ENCODE data around the gene HS6ST2. TPM values are rescaled to one million over a fixed set of nuclear protein-coding genes. Genes with fewer than 3 reads are reported as not detected.

HS6ST2 gene
- total RNA-seq, 1 donor from 2014 or later, result not detected

DNA sequence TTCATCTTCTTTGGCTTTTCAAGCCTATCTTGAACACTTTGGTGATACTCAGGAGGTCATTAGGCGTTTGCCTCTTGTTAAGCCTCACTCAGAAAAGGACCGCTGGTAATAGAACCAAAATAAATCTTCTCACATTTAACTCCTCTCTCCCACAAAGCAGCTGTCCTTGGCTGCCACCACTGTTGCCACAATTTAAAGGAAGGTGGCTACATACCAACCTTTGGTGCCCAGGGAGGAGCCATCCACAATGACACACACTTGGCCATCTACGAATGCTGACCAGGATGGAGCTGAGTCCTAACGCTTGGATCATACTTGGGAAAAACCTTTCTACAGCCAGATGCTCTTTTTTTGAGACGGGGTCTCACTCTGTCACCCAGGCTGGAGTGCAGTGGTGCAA lies 210.2 kb downstream of the HS6ST2 start:
- no peak for DNase-seq (ENCODE audit: low spot score)
- ATAC-seq, result no peak

DNA sequence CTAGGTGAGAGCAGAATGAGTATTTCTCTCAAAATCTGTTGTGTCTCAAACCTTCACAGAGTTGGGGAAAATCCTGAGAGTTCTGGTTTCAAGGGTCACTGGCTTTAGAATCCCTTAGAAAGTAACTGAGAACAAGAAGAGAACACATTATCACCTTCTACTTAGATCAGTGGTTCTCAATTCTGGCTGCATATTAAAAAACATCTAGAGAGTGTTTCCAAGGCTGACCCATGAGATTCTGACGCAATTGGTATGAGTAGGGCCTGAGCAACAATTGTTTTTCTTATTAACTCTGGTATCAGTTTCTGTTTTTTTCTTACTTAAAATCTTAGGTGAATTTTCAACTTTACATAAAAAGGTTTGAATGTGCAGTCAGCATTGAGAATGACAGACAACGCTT lies 212.8 kb downstream of the HS6ST2 start:
- ATAC-seq (no peak), DNase-seq (ENCODE audit: low spot score) (no peak)

DNA sequence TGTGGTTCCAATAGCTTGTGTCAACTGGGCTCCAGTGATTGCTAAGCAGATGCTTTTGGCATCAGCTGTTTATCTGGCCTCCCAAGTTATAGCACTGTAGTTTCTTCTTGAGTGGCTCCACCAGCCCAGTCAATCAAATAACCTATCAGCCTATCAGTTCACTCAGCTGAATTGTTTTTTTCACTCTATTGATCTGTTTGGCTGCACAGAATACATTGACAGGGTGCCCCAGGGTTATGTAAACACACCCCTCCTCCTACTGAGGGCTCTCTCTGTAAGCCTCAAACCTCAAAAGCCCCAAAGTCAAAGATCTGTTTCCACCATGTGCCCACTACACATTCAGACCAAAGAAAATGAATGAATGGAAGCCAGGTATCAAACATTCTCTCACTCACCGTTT lies 214.0 kb downstream of the HS6ST2 start:
- DNase-seq (ENCODE audit: low spot score), result no peak
- ATAC-seq, result no peak

DNA sequence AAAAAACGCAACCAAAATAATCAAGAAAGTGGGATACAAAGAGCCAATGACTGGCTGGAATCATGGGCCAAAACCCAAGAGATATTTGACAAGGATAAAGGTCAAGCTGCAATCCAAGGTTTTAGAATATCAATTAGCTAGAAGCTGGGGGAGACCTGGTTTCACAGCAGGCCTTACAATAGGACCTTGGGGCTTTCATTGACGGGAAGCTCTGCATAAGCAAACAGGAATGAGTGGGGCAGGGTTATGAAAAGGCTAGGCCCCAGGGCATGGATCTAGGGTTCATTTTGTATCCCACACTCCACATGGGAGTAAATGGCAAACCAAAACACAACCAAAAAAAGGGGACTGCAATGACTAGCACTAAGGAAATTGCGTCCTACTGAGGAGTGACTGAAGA lies 215.3 kb downstream of the HS6ST2 start:
- no peak for DNase-seq (ENCODE audit: low spot score)
- no peak for ATAC-seq

DNA sequence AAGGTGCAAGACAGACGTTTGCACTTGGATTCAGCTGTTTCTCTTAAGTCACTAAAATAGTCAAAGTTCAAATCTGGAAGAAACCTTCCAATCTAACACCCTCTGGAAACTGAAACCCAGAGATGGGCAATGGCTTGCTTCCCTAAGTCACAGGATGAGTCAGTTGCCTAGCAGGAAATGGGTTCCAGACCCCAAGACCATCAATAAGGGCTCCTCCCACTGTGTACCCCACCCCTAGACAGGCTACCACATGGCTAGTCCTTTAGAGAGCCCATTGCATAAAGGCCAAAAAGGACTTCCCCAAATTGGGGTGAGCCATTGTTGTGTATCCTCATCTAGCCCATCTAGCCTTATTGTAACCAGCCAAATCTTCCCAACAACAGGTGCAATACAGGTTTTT lies 216.2 kb downstream of the HS6ST2 start:
- no peak for ATAC-seq
- DNase-seq (ENCODE audit: low spot score), result no peak

DNA sequence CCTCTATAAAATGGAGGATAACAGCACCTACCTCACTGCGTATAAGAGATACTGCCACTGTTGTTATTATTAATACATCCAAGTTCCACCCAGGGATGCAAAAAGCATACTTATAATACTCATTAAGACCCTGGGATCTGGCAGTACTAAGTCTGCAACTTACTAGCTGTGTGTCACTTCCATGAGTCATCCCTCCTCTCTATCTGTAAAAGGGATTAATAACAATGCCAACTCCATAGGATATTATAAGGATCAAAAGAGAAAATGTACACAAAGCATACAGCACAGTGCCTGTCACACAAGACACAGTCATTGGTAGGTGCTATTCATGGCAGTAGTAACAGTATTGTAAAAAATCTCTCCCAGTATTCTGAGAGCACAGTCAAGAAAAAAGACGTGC lies 216.7 kb downstream of the HS6ST2 start:
- DNase-seq (ENCODE audit: low spot score) (no peak), ATAC-seq (no peak)

DNA sequence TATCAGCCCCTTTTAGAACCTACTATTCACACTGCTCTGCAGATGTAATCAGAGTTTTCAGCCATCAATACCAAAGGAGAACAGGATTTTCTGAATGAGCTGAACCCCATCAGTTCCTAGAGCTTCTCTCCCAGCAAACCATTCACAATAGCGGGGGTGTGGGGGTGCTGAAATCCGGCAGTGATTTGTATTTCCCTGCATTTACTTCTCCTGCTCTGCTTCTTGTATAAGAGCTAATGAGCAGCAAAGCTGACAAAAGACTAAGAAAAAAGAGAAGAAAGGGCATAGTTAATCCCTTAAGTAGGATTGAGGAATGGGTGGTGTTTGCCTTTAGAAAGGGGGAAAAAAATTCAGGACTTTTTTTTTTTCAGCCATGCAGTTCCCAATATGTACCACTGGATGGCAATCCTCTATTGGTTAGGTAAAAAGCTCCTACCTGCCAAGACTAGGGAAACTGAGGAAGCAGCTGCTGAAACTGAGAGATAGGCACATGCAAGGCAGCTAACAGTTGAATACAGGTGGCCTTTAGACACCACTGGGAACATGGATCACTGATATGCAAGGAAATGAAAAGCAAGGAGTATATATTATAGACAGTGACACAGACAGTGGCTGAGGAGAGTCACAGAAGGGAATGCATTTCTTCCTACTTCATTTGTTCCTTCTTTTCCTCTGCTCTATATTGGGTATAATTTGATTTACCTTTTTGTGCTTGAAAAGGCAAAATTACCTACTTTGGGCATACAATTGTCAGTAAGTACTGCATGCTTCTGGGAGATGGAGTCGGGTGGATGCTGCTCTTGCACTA lies 217.9 kb downstream of the HS6ST2 start:
- no peak for DNase-seq (ENCODE audit: low spot score)
- ATAC-seq, result no peak

DNA sequence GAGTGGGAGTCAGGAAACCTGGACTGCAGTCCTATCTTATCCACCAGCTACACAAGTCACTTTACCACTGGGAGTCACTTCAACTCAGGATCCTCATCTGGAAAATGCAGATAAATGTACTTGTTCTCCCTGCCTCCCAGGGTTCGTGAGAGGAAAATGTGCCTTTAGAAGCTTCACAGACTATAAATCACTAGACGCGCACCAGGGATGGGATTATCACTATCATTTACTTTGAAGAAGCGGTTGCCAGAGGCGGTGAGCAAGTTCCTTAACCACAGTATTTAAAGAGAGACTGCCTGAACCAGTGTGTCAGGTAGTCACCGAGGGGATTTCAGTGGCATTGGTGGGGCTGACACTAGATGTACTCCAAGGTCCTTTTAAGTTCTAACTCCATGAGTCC lies 219.5 kb downstream of the HS6ST2 start:
- no peak for DNase-seq (ENCODE audit: low spot score)
- no peak for ATAC-seq

DNA sequence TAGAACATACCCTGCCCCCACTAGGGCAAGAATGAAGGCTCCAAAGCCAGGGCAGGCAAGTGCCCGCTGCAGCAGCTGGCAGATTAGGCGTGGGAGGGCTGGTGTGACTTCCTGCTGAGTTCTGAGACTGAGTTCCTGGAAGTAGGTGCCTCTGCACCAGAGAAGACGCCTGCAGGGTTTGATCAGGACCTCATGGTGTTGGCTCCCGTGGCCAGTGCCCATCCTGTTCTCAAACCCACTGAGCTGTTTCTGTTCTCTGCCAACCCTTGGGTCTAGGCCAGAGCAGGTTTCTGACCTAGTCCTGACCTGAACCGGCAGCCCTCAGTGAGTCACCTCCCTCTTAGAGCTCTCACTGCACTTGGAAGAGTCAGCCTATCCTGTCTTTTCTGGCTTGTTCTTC lies 220.7 kb downstream of the HS6ST2 start:
- ATAC-seq (no peak), DNase-seq (ENCODE audit: low spot score) (no peak)

DNA sequence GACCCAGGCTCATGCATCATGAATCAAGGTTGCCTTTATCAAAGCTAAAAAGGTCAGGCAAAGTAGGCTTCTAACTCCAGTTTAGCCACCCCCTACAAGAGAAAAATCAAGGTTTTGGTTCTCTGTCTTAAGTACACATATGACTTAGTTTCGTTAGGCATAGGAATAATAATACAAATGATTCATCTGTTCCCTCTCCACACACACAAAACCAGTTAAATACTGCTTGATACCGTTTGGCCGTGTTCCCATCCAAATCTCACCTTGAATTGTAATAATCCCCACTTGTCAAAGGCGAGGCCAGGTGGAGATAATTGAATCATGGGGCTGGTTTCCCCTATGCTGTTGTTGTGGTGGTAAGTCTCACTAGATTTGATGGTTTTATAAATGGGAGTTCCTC lies 226.2 kb downstream of the HS6ST2 start:
- DNase-seq (ENCODE audit: low spot score), result no peak
- ATAC-seq, result no peak

DNA sequence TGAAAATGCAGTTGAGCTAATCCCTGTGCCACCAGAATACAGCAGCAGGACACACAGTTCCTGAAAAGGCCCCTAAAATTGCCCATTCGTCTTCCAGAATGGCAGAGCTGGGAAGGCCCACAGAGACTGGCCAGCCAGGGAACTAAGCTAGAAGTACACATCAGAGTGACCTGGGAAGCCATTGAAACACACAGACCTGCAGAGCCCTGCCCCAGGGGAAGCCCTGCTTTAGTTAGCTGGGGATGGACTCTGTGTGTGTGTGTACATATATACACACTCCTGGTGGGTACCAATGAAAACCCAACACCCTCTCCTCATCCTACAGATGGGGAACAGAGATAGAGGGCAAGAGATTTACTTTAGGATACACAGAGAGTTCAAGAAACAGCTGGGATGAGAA lies 227.7 kb downstream of the HS6ST2 start:
- DNase-seq (ENCODE audit: low spot score), result no peak
- ATAC-seq, result no peak

DNA sequence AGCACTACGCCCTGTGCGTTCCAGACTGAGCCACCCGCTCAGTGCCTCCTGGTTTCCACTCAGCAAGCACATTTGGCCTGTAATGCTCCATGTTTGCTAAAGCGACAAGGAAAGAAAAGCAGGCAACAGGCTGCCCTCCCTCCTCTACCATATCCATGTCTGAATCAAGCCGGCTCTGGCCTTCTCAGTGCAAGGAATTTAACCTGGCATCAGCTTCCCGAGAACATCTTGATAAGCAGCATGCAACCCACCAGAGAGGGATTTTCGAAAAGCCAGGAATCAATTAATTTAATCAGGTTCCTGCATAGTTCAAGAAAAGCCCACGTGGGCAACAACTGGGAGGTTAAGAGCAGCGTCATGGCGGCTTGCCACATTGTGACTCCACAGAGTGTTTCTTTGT lies 228.2 kb downstream of the HS6ST2 start:
- DNase-seq (ENCODE audit: low spot score) (no peak), ATAC-seq (no peak)

DNA sequence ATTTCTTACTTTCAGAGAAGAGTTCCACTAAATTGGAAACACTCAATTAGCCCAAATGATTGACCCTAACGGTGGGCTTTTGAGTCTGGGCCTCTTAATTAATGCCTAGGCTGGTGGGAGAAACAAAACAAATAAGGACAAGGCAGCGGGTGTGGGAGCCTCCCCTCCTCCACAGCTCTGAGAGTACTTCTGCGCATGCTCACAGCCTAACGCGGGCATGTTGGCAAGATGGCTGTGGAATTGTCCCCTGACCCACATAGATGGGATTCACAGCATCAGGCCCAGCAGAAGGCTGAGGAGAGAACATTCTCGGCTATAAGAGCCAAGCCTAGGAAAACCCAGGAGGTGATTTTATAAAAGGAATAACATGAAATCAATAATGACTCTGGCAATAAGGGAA lies 230.1 kb downstream of the HS6ST2 start:
- ATAC-seq (no peak), DNase-seq (ENCODE audit: low spot score) (no peak)

DNA sequence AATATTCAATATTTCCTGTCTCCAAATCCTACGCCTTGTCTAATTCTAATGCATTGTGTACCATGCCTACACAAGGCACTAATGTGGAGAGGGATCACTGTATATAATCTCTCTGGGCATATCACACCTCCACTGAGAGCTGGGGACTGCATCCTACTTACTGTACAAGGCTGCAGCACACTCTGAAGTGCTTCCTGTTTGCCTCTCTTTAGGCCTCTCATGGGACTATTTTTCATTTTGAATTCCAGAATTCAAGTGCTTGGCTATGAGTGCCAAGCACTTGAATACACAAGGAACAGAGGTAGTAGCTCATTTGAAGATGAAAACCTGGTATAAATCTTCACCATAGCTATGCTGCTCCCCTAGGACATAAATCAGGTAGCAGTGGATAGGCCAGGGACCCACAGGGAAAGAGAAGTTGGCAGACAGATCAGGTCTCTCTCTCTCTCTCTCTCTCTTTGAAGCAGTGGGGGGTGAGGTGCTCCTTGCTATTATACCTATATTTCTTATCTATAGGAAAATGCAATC lies 239.9 kb downstream of the HS6ST2 start:
- DNase-seq (ENCODE audit: low spot score) (no peak), ATAC-seq (no peak)

DNA sequence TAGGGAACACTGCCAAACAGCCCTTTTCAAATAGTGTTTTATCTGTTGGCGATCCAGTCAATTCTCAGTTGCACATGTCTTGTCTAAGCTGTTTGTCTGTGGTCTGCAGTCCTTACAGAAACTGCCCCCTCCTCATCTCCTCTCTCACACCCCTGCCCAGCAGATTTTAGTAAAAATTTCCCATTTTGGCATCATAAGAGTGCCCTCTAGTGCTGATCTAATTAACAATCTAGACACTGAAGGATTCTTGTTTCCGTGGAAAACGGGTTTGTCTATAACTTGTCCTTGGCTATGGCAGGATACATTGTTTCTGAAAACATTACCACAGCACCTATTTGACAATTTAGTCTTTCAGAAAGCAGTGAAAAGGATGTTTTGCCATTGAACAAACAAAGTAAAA lies 242.4 kb downstream of the HS6ST2 start:
- ATAC-seq (no peak), DNase-seq (ENCODE audit: low spot score) (no peak)

DNA sequence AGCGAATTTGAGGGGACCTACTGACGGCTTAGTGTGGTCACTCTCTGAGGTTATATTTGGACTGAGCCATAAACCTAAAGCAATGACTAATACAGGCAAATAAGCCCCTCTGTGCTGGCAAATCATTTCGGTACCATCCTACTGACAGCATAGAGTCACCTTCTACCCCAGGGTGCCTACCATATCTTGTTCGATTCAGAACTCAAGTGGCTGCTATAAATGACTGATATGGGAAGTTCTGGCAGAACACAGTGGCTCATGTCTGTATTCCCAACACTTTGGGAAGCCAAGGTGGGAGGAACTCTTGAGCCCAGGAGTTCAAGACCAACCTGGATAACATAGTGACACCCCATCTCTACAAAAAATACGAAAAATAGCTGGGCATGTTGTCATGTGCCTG lies 243.5 kb downstream of the HS6ST2 start:
- no peak for ATAC-seq
- no peak for DNase-seq (ENCODE audit: low spot score)

DNA sequence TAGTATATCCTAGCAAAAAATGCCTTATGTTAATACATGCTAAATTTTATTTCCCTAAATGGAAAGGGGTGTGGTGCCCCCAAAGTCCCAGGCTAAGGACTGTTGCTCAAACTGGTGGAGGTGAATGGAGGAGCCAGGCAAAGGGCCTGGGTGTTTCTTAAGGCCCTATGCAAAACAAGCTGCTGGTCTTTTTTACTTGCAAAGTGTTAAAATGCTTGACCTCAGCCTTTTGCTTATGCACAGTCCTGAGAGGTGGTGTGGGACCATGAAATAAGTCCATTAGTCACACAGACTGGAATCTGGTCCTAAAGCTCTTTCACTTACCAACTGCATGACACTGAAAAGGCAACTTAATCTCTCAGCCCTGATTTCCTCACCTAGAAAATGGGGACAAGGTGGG lies 246.1 kb downstream of the HS6ST2 start:
- no peak for DNase-seq (ENCODE audit: low spot score)
- no peak for ATAC-seq

DNA sequence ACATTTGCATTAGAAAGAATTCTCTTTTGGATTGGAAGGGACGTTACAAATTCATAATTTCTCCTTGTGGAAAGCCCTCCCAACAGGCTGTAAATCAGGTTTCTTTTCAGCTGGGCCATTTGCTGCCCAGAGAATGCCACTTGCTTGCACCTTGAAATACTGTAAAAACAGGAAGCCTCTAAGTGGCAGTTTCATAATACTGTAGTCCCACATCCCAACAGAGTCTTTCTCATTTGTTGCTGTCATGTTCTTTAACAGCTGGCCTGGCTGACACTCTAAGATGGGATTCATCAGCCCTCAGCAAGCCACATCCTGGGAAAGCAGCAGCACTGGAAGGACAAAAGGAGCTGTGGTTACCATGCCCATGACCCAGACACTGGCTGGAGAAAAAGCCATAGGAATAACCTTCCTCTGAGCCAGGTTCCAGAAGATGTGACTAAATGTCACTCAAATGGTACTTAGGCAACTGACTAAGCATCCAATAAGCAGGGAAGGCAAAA lies 247.7 kb downstream of the HS6ST2 start:
- ATAC-seq (no peak), DNase-seq (ENCODE audit: low spot score) (no peak)

DNA sequence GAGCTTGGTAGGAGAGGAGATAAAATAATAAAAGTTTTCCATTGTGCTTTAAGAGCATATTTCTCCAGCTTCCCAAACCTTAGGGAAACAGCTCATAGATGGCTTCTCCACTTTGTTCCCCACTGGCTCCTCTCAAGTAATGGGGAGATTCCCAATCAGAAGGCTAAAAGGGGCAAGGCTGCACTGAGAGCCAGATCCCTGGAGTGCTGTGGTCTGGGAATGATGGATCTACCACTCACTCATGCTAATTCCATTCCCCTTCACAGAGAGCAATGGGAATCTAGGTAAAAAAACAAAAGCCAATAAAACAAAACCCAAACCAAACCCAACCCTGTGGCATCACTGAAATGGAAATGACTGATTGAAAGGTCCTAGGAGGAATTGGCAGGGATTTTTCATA lies 249.9 kb downstream of the HS6ST2 start:
- DNase-seq (ENCODE audit: low spot score) (no peak), ATAC-seq (no peak)

DNA sequence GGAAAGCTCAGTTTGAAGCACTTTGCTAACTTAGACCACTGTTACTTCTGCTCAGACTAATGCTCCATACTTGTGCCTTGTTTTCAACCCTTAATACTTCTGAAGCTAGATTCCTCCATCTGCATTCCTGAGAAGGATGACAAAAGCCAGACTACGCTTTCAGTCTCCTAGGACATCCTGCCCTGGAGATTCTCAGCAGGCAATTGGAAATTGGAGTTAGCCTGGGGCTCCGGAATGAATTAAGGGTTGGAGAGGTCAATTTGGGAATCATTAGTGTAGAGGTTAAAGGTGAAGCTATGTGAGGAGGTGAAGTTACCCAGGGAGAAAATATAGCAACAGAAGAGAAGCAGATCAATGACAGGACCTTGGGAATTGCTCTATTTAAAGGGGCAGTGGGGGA lies 253.7 kb downstream of the HS6ST2 start:
- no peak for ATAC-seq
- no peak for DNase-seq (ENCODE audit: low spot score)

DNA sequence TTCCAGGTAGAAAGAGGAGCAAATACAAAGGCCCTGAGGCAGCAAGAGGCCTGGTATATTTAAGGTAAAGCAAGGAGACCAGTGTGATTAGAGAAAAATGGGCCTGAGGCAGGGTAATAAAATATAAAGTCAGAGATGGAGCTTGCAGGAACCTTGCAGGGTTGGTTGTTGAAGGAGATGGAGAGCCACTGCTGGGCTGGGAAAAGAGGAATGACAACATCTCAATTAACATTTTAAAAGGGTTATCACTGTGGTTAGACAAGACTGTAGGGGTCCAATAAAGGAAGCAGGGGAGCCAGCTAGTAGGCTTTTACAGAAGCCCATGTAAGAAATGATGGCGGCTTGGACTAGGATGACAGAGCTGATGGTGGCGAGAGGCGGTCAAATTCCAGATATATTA lies 264.0 kb downstream of the HS6ST2 start:
- ATAC-seq, result no peak
- DNase-seq (ENCODE audit: low spot score), result no peak

DNA sequence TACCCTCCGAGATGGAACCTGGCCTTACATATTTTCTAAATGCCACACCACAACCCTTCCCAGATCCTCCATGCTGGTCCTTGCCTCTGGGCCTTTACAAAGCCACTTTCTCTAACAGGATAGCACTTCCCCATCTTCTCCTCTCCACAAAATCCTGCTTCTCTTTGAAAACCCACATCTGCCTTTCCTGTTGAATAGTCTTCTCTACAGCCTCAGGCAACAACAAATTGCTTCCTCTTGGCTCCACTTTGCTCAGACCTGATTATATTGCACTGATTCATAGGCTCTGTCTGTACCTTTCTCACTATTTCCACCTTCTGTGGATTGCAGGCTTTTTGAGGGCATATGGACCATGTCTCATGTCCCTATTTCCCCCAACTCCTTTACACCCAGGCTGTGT lies 265.9 kb downstream of the HS6ST2 start:
- no peak for DNase-seq (ENCODE audit: low spot score)
- no peak for ATAC-seq

DNA sequence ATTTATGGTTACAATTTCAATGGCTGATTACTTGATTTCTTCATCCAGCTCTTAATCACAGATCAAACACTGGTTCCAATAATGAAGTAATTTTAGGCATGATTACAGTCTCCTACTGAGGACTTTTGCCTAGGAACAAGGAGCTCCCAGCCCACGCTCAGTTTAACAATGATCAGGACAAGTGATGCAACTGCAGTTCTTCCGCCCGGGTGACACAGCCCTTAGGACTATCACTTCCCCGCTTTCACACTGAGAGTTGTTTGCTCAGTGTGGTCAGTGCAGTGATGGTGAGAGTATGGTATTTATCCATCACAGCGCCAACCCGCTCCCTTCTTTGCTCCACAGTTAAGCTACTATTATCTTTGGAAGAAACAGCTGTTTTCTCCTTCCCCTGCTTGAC lies 266.4 kb downstream of the HS6ST2 start:
- DNase-seq (ENCODE audit: low spot score), result no peak
- ATAC-seq, result no peak

Data from left lobe of liver (tissue), 2 donors.